HCT116 (cell line): ENCODE data around the gene NDUFC2. TPM values are rescaled to one million over a fixed set of nuclear protein-coding genes. Genes with fewer than 3 reads are reported as not detected.

Experiments
- ATAC-seq: fragments of 200-7000 bp; cut with Tn5 transposase; 2 replicates; pipeline ENCODE4 v1.9.1; 2020; ENCODE audit warnings: mild to moderate bottlenecking, moderate library complexity
- BruUV-seq: library from RNA; stranded (reverse); fragments of 400-500 nt; replicated peaks from 2 replicates; lab custom pipeline; 2021; lab: Mats Ljungman, UMichigan
- CTCF ChIA-PET: fragments of 300-600 bp; sonication (Branson Sonifier 250); formaldehyde crosslinking; loops from one replicate; lab custom pipeline; 2021; ENCODE audit warnings: antibody characterized with exemption; lab: Charles Lee
- POLR2A ChIA-PET: fragments of 300-600, 350-600 bp; sonication (Branson Sonifier 250); formaldehyde crosslinking; loops from one replicate; lab custom pipeline; 2021; ENCODE audit warnings: antibody characterized with exemption; lab: Charles Lee
- RAD21 ChIA-PET, 2 experiments: fragments of 300-600 bp; sonication (Branson Sonifier 250); formaldehyde crosslinking; loops; one replicate each; lab custom pipeline; 2023; ENCODE audit warnings: low total read pairs in 2 of 2; ENCODE audit not compliant: uncharacterized antibody in 2 of 2, unreplicated experiment in 2 of 2, low non-redundant PET in 1 of 2; lab: Charles Lee
- DNase-seq: peaks from one replicate; pipeline ENCODE4 v3.0.0-alpha.2; 2010; ENCODE audit warnings: low read depth, low spot score
- H2AFZ ChIP-seq: fragments of 200-600 bp; shearing (Covaris generic), sonication (generic); 2 replicates; pipeline ENCODE4 v1.6.1; 2017; ENCODE audit warnings: low read depth, mixed run types, mixed read lengths, antibody characterized with exemption, low read length; ENCODE audit not compliant: poor library complexity, severe bottlenecking
- H3K27ac ChIP-seq: 2 replicates; pipeline ENCODE4 v1.5.1; 2012; ENCODE audit warnings: low read depth, low read length
- H3K27me3 ChIP-seq: fragments of 200-600 bp; sonication (generic); 2 replicates; pipeline ENCODE4 v1.6.1; 2016; ENCODE audit warnings: mixed run types, low read length, mixed read lengths; ENCODE audit not compliant: insufficient read depth
- H3K36me3 ChIP-seq, 2 experiments: fragments of 200-500 bp in 1 of 2; fragments of 200-600 bp in 1 of 2; sonication (Bioruptor generic) in 1 of 2; sonication (generic) in 1 of 2; 2 replicates each; pipeline versions ENCODE4 v1.5.1 to v1.6.1; 2014 to 2016; ENCODE audit warnings: low read length in 2 of 2, inconsistent platforms in 1 of 2, mixed read lengths in 1 of 2, mixed run types in 1 of 2; ENCODE audit not compliant: insufficient read depth in 2 of 2, control insufficient read depth in 1 of 2
- H3K4me1 ChIP-seq, 2 experiments: fragments of 200-600 bp in 1 of 2; sonication (generic) in 1 of 2; 2 replicates each; pipeline versions ENCODE4 v1.5.1 to v1.6.1; 2012 to 2017; ENCODE audit warnings: low read length in 2 of 2, inconsistent platforms in 1 of 2, mild to moderate bottlenecking in 1 of 2, mixed read lengths in 1 of 2, mixed run types in 1 of 2, moderate library complexity in 1 of 2; ENCODE audit not compliant: insufficient read depth in 2 of 2, control insufficient read depth in 1 of 2
- H3K4me2 ChIP-seq: fragments of 200-600 bp; sonication (generic); 2 replicates; pipeline ENCODE4 v1.6.1; 2017; ENCODE audit warnings: mixed run types, low read length, mixed read lengths
- H3K4me3 ChIP-seq, 2 experiments: fragments of 200-600 bp in 1 of 2; sonication (generic) in 1 of 2; replicated peaks in 1 of 2; 2 replicates each; pipeline ENCODE4 v1.5.1; 2011 to 2016; ENCODE audit warnings: low read length in 2 of 2, control low read depth in 1 of 2, low read depth in 1 of 2, mild to moderate bottlenecking in 1 of 2, mixed read lengths in 1 of 2, mixed run types in 1 of 2
- H3K79me2 ChIP-seq: fragments of 200-600 bp; sonication (generic); 2 replicates; pipeline ENCODE4 v1.6.1; 2017; ENCODE audit warnings: mild to moderate bottlenecking, mixed run types, low read length, moderate library complexity, mixed read lengths; ENCODE audit not compliant: insufficient read depth
- H3K9ac ChIP-seq: fragments of 200-600 bp; sonication (generic); 2 replicates; pipeline ENCODE4 v1.6.1; 2016; ENCODE audit warnings: low read length, mixed read lengths
- H3K9me2 ChIP-seq: fragments of 200-600 bp; sonication (generic), shearing (Covaris generic); 2 replicates; pipeline ENCODE4 v1.6.1; 2017; ENCODE audit warnings: mixed run types, mild to moderate bottlenecking, moderate library complexity; ENCODE audit not compliant: insufficient read depth
- H3K9me3 ChIP-seq, 2 experiments: fragments of 200-500 bp in 1 of 2; fragments of 200-600 bp in 1 of 2; sonication (Bioruptor generic) in 1 of 2; sonication (generic) in 1 of 2; 2 replicates each; pipeline ENCODE4 v1.6.1; 2014 to 2017; ENCODE audit warnings: low read length in 2 of 2, mixed read lengths in 2 of 2, inconsistent platforms in 1 of 2, low read depth in 1 of 2, mild to moderate bottlenecking in 1 of 2, mixed run types in 1 of 2, moderate library complexity in 1 of 2; ENCODE audit not compliant: control insufficient read depth in 1 of 2, insufficient read depth in 1 of 2
- H4K20me1 ChIP-seq: fragments of 200-600 bp; sonication (generic), shearing (Covaris generic); 2 replicates; pipeline ENCODE4 v1.6.1; 2017; ENCODE audit warnings: mixed run types, mild to moderate bottlenecking, moderate library complexity; ENCODE audit not compliant: insufficient read depth
- ATF3 ChIP-seq: IDR thresholded peaks from 2 replicates; pipeline ENCODE4 v1.6.1; 2012
- CBX3 ChIP-seq: IDR thresholded peaks from 2 replicates; pipeline ENCODE4 v1.6.1; 2012; ENCODE audit warnings: low read depth
- CEBPB ChIP-seq: IDR thresholded peaks from 2 replicates; pipeline ENCODE4 v1.6.1; 2012; ENCODE audit warnings: low read depth
- CTCF ChIP-seq, 3 experiments: fragments of 200-600 bp in 1 of 3; sonication (generic) in 1 of 3; IDR thresholded peaks in 2 of 3; conservative IDR thresholded peaks in 1 of 3; 2 replicates each; pipeline ENCODE4 v1.5.1; 2012 to 2017; ENCODE audit warnings: low read depth in 2 of 3, low read length in 2 of 3, antibody characterized with exemption in 1 of 3, borderline replicate concordance in 1 of 3, control low read depth in 1 of 3, mild to moderate bottlenecking in 1 of 3, mixed read lengths in 1 of 3, mixed run types in 1 of 3, moderate library complexity in 1 of 3; ENCODE audit not compliant: insufficient read depth in 1 of 3
- EGR1 ChIP-seq: IDR thresholded peaks from 2 replicates; pipeline ENCODE4 v1.6.1; 2012; ENCODE audit warnings: low read depth
- EZH2phosphoT487 ChIP-seq: fragments of 200-600 bp; IDR thresholded peaks from 2 replicates; pipeline ENCODE4 v1.6.1; 2018; ENCODE audit warnings: antibody characterized with exemption, borderline replicate concordance
- FOSL1 ChIP-seq: IDR thresholded peaks from 2 replicates; pipeline ENCODE4 v1.6.1; 2012; ENCODE audit warnings: low read depth
- MAX ChIP-seq: IDR thresholded peaks from 2 replicates; pipeline ENCODE4 v1.6.1; 2012
- POLR2A ChIP-seq: IDR thresholded peaks from 2 replicates; pipeline ENCODE4 v1.7.0; 2011; ENCODE audit warnings: borderline replicate concordance; ENCODE audit not compliant: insufficient read depth, insufficient read length; ENCODE audit errors: extremely low read depth
- RAD21 ChIP-seq: IDR thresholded peaks from 2 replicates; pipeline ENCODE4 v1.6.1; 2012; ENCODE audit warnings: low read depth, mild to moderate bottlenecking
- SRF ChIP-seq: IDR thresholded peaks from 2 replicates; pipeline ENCODE4 v1.6.1; 2012; ENCODE audit warnings: low read depth
- TCF7L2 ChIP-seq: IDR thresholded peaks from 2 replicates; pipeline ENCODE4 v1.7.0; 2011; ENCODE audit warnings: borderline replicate concordance, inconsistent platforms; ENCODE audit not compliant: insufficient read depth, insufficient read length; ENCODE audit errors: extremely low read depth
- YY1 ChIP-seq: IDR thresholded peaks from 2 replicates; pipeline ENCODE4 v1.6.1; 2011; ENCODE audit warnings: low read length, low read depth, moderate library complexity, mild to moderate bottlenecking; ENCODE audit not compliant: insufficient replicate concordance; ENCODE audit errors: extremely low read depth
- ZBTB33 ChIP-seq: IDR thresholded peaks from 2 replicates; pipeline ENCODE4 v1.6.1; 2011; ENCODE audit warnings: mild to moderate bottlenecking, low read length, moderate library complexity; ENCODE audit not compliant: insufficient replicate concordance; ENCODE audit errors: extremely low read depth
- intact Hi-C: fragments of 100-400 bp; cut with micrococcal nuclease; formaldehyde crosslinking; loops from 2 replicates; pipeline ENCODE4 v1.10.0; 2022
- total RNA-seq: library from RNA; stranded (reverse); gene quantifications from one replicate; pipeline ENCODE4 v1.2.1, GENCODE V29; 2021; ENCODE audit not compliant: unreplicated experiment

Gene NDUFC2
- total RNA-seq, 1 experiment from 2014 or later = 225 TPM

- no peaks in the 10 kb centered on the region for H3K4me1 ChIP-seq
- POLR2A ChIA-PET = no interaction called here
Observed at GRCh38 chr11:78100676-78101472, 21.2 kb upstream of the NDUFC2 start.

More at GRCh38 chr11:78100676-78101472, 21.2 kb upstream of the NDUFC2 start:
- Histone ChIP-seq H3K9ac (no peak overlapping the region), H4K20me1 (no peaks in the 10 kb centered on the region), H3K9me2 (no peaks in the 10 kb centered on the region), H3K27me3 (no peaks in the 10 kb centered on the region), H3K4me3 (no peak overlapping the region)
- ChIA-PET CTCF (no interaction called here), RAD21 (no interaction called here)
- no peak for DNase-seq
- TF ChIP-seq ZBTB33 = no peak
- TF ChIP-seq TCF7L2 = no peak
- no peak for TF ChIP-seq CBX3
- TF ChIP-seq YY1 = no peak
- TF ChIP-seq SRF = no peak
- TF ChIP-seq CTCF (IDR thresholded peaks at IDR 0.05 in 2 of 3, conservative IDR thresholded peaks at IDR 0.05 in 1 of 3; ENCODE audit: borderline replicate concordance in 1 of 3, insufficient read depth in 1 of 3, low read depth in 2 of 3, low read length in 2 of 3) = no peak
- TF ChIP-seq MAX = no peak
- TF ChIP-seq ATF3 = no peak
- TF ChIP-seq RAD21 = no peak
- no peak for TF ChIP-seq EGR1
- no peak for TF ChIP-seq POLR2A
- TF ChIP-seq EZH2phosphoT487 = no peak
- TF ChIP-seq CEBPB = no peak
- TF ChIP-seq FOSL1 = no peak
- TF ChIP-seq, all 23 proteins: peak for 0
- no peak overlapping the region for H3K27ac ChIP-seq
- H2AFZ ChIP-seq = no peak overlapping the region
- H3K79me2 ChIP-seq = no peaks in the 10 kb centered on the region
- no peak overlapping the region for H3K4me2 ChIP-seq
- no peak for ATAC-seq
- intact Hi-C loops = loop anchor here (2.0 kb wide), 1 partner anchor 44 kb away; no protein-coding TSS in a partner anchor
- BruUV-seq = no TSS peak
- H3K36me3 ChIP-seq = peaks cover 11 to 24% of the 10 kb centered on the region in 2 experiments
- H3K9me3 ChIP-seq = no peaks in the 10 kb centered on the region
